OCI-LY7 (cell line): ENCODE data around the gene AP2A1. TPM values are rescaled to one million over a fixed set of nuclear protein-coding genes. Genes with fewer than 3 reads are reported as not detected.

Source experiments
- BruUV-seq: library from RNA; stranded (reverse); fragments of 400-500 nt; replicated peaks from 2 replicates; lab custom pipeline; 2021; lab: Mats Ljungman, UMichigan
- CTCF ChIA-PET: fragments of 300-600 bp; sonication (Branson Sonifier 250); formaldehyde crosslinking; loops from one replicate; lab custom pipeline; 2022; ENCODE audit warnings: antibody characterized with exemption; ENCODE audit not compliant: unreplicated experiment; lab: Charles Lee
- POLR2A ChIA-PET: fragments of 300-600 bp; sonication (Branson Sonifier 250); formaldehyde crosslinking; loops from one replicate; lab custom pipeline; 2022; ENCODE audit warnings: antibody characterized with exemption; lab: Charles Lee
- DNase-seq: peaks from one replicate; pipeline ENCODE4 v3.0.0-alpha.2; 2015; ENCODE audit warnings: low spot score
- H2AFZ ChIP-seq: fragments of 200-600 bp; sonication (generic), shearing (Covaris generic); 2 replicates; pipeline ENCODE4 v1.6.1; 2014; ENCODE audit warnings: mild to moderate bottlenecking, antibody characterized with exemption, low read length, moderate library complexity
- H3K27ac ChIP-seq: fragments of 200-600 bp; sonication (generic); 2 replicates; pipeline ENCODE4 v1.5.1; 2014; ENCODE audit warnings: mixed run types, low read depth, mild to moderate bottlenecking, moderate library complexity, low read length, inconsistent platforms; ENCODE audit not compliant: poor library complexity, severe bottlenecking
- H3K36me3 ChIP-seq: fragments of 200-600 bp; sonication (generic); 2 replicates; pipeline ENCODE4 v1.6.1; 2014; ENCODE audit warnings: mild to moderate bottlenecking, antibody characterized with exemption, low read length, moderate library complexity, mixed read lengths; ENCODE audit not compliant: insufficient read depth
- H3K4me1 ChIP-seq: fragments of 200-600 bp; sonication (generic); 2 replicates; pipeline ENCODE4 v1.5.1; 2014; ENCODE audit warnings: mild to moderate bottlenecking, low read length; ENCODE audit not compliant: insufficient read depth, poor library complexity, severe bottlenecking
- H3K4me2 ChIP-seq: fragments of 200-600 bp; sonication (generic); 2 replicates; pipeline ENCODE4 v1.6.1; 2014; ENCODE audit warnings: mild to moderate bottlenecking, low read length
- H3K4me3 ChIP-seq: fragments of 200-600 bp; sonication (generic); 2 replicates; pipeline ENCODE4 v1.5.1; 2014; ENCODE audit warnings: mild to moderate bottlenecking, low read depth, low read length; ENCODE audit not compliant: poor library complexity, severe bottlenecking
- H3K79me2 ChIP-seq: fragments of 200-600 bp; sonication (generic); 2 replicates; pipeline ENCODE4 v1.6.1; 2016; ENCODE audit warnings: low read depth, mild to moderate bottlenecking, low read length, moderate library complexity, mixed read lengths; ENCODE audit not compliant: insufficient read depth
- H3K9me2 ChIP-seq: fragments of 200-600 bp; sonication (generic); 2 replicates; pipeline ENCODE4 v1.6.1; 2016; ENCODE audit warnings: mild to moderate bottlenecking, low read length, mixed read lengths; ENCODE audit not compliant: insufficient read depth
- H3K9me3 ChIP-seq: fragments of 200-600 bp; sonication (generic); 2 replicates; pipeline ENCODE4 v1.6.1; 2014; ENCODE audit warnings: mild to moderate bottlenecking, mixed run types, low read length, mixed read lengths
- H4K20me1 ChIP-seq: fragments of 200-600 bp; sonication (generic); 2 replicates; pipeline ENCODE4 v1.6.1; 2014; ENCODE audit warnings: mild to moderate bottlenecking, antibody characterized with exemption, low read length, moderate library complexity, mixed read lengths; ENCODE audit not compliant: insufficient read depth
- CTCF ChIP-seq: fragments of 200-600 bp; sonication (generic); conservative IDR thresholded peaks from 2 replicates; pipeline ENCODE4 v1.5.1; 2014; ENCODE audit warnings: mild to moderate bottlenecking, antibody characterized with exemption, low read length, moderate library complexity, mixed read lengths
- EZH2phosphoT487 ChIP-seq: fragments of 200-600 bp; sonication (generic); IDR thresholded peaks from 2 replicates; pipeline ENCODE4 v1.6.1; 2018; ENCODE audit warnings: low read depth, borderline replicate concordance, mild to moderate bottlenecking, mixed run types, antibody characterized with exemption, low read length, moderate library complexity, mixed read lengths
- intact Hi-C: fragments of 100-400 bp; cut with micrococcal nuclease; formaldehyde crosslinking; loops from one replicate; pipeline ENCODE4 v1.10.0; 2022; ENCODE audit not compliant: unreplicated experiment
- total RNA-seq, 2 experiments: library from RNA; depleted of rRNA in 1 of 2; stranded (reverse); fragments of >200 nt in 1 of 2; shearing (Covaris generic) in 1 of 2; gene quantifications; 2 replicates each; pipeline ENCODE4 v1.2.3, GENCODE V29; 2014 to 2022

The AP2A1 gene
- total RNA-seq, 2 experiments from 2014 or later = 46.9 to 47.4 TPM

DNA sequence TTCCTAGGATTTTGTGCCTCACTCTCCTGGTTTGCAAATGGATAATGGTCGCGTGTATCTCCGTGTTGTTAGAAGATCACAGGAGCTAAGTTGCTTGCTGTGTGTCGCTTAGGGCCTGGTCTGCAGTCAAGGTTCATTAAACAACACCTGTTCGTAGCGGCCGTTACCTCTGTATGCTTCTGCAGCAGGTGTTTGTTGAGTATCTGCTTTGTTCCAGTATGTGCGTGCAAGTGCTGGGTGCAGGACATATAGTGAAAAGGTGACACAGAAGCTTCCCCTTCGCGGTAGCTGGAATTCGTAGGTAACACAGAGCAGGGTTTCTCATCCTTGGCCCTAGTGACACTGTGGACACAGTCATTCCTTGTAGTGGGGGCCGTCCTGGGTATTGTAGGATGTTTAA, 56.7 kb downstream of the AP2A1 start:
- POLR2A ChIA-PET = interaction anchor here (1.1 to 1.7 kb wide), 2 partner anchors 10 to 46 kb away, joined by 3 to 7 read pairs; partner anchors contain the start of gene FUZ

GRCh38 chr19:49824662-49825061, 57.9 kb downstream of the AP2A1 start:
- peak overlapping the region; percentile 83 for H3K4me2 ChIP-seq
- H3K4me1 ChIP-seq = peaks cover 62% of the 10 kb centered on the region
- H3K9me2 ChIP-seq = no peaks in the 10 kb centered on the region
- H3K36me3 ChIP-seq = peaks cover 85% of the 10 kb centered on the region
- H3K9me3 ChIP-seq = no peaks in the 10 kb centered on the region
- TF ChIP-seq CTCF (no peak), EZH2phosphoT487 (no peak)
- CTCF ChIA-PET = no interaction called here
- H2AFZ ChIP-seq = no peak overlapping the region
- POLR2A ChIA-PET = no interaction called here
- no TSS peak for BruUV-seq
- H4K20me1 ChIP-seq = no peaks in the 10 kb centered on the region
- peak overlapping the region; percentile 94 for H3K27ac ChIP-seq
- DNase-seq = no peak
- H3K4me3 ChIP-seq = no peak overlapping the region
- H3K79me2 ChIP-seq = peaks cover 49% of the 10 kb centered on the region
- intact Hi-C loops = no loop called here

More for the DNA sequence above, 56.7 kb downstream of the AP2A1 start:
- CTCF ChIA-PET = no interaction called here
- DNase-seq = peak; percentile 96
- peaks cover 61% of the 10 kb centered on the region for H3K79me2 ChIP-seq
- peaks cover 56% of the 10 kb centered on the region for H3K4me1 ChIP-seq
- H3K9me3 ChIP-seq = no peaks in the 10 kb centered on the region
- H3K4me2 ChIP-seq = peak overlapping the region; percentile 83
- H3K9me2 ChIP-seq = no peaks in the 10 kb centered on the region
- H3K36me3 ChIP-seq = peaks cover 80% of the 10 kb centered on the region
- 0 out of 2 replicates have a peak overlapping the region, but pooled peaks have one; percentile 12 for H2AFZ ChIP-seq
- H3K27ac ChIP-seq = peak overlapping the region; percentile 94
- H3K4me3 ChIP-seq = peak overlapping the region; percentile 59
- intact Hi-C loops = loop anchor here (2.0 kb wide), 1 partner anchor 27 kb away; the partner anchor contains the start of gene PTOV1
- H4K20me1 ChIP-seq = no peaks in the 10 kb centered on the region
- BruUV-seq = TSS peak; percentile 30
- TF ChIP-seq EZH2phosphoT487 = no peak
- no peak for TF ChIP-seq CTCF

- peaks cover 43% of the 10 kb centered on the region for H3K4me1 ChIP-seq
- H3K4me3 ChIP-seq = no peak overlapping the region
- ChIA-PET POLR2A (no interaction called here), CTCF (no interaction called here)
- H3K9me2 ChIP-seq = no peaks in the 10 kb centered on the region
- TF ChIP-seq CTCF (no peak), EZH2phosphoT487 (no peak)
- DNase-seq = no peak
- H3K9me3 ChIP-seq = no peaks in the 10 kb centered on the region
- peaks cover 31% of the 10 kb centered on the region for H3K79me2 ChIP-seq
- BruUV-seq = no TSS peak
- peaks cover 91% of the 10 kb centered on the region for H3K36me3 ChIP-seq
- intact Hi-C loops = no loop called here
- no peak overlapping the region for H2AFZ ChIP-seq
- no peaks in the 10 kb centered on the region for H4K20me1 ChIP-seq
- no peak overlapping the region for H3K4me2 ChIP-seq
- no peak overlapping the region for H3K27ac ChIP-seq
These were observed 60.2 kb downstream of the AP2A1 start for GRCh38 chr19:49827034-49827433.
